Mucosa of descending colon (tissue), 3 donors: ENCODE measurements around the gene FBLN2. TPM values are rescaled to one million over a fixed set of nuclear protein-coding genes. Genes with fewer than 3 reads are reported as not detected.

Experiments
- ATAC-seq: fragments of 200-7000 bp; cut with Tn5 transposase; one replicate; pipeline ENCODE4 v1.9.1; 2020; ENCODE audit warnings: mild to moderate bottlenecking, moderate library complexity
- DNase-seq, 3 donors: peaks; one replicate each; pipeline ENCODE4 v3.0.0-alpha.2; 2020
- H3K36me3 ChIP-seq: fragments of 200-600 bp; one replicate; pipeline ENCODE4 v1.8.0; 2021; ENCODE audit warnings: low read depth, mild to moderate bottlenecking
- H3K4me1 ChIP-seq: fragments of 200-600 bp; one replicate; pipeline ENCODE4 v1.8.0; 2021; ENCODE audit warnings: low read depth, mild to moderate bottlenecking
- H3K4me3 ChIP-seq: fragments of 200-600 bp; one replicate; pipeline ENCODE4 v1.8.0; 2021; ENCODE audit warnings: mild to moderate bottlenecking
- H3K9me3 ChIP-seq: fragments of 200-600 bp; one replicate; pipeline ENCODE4 v1.8.0; 2021; ENCODE audit warnings: mild to moderate bottlenecking
- intact Hi-C, 2 donors: fragments of 100-400 bp; cut with DNase I in 1 of 2; cut with micrococcal nuclease in 1 of 2; formaldehyde crosslinking; loops; one replicate each; pipeline versions ENCODE4 v1.11.0 to v1.11.1; 2022; cut with DNase I, micrococcal nuclease
- total RNA-seq, 3 donors: library from RNA; stranded (reverse); fragmentation: NEBNext Ultra II Directional in 2 of 3; extraction: Animal tissue kit (Norgen Biotek cat#: 25700) in 2 of 3; gene quantifications; one replicate each; pipeline versions ENCODE4 v1.2.1 to v1.2.4, GENCODE V29; 2021 to 2023
- TF ChIP-seq, protein P1 (sequence below): fragments of 200-600 bp; IDR thresholded peaks from one replicate; pipeline ENCODE4 v1.8.0; 2022; ENCODE audit warnings: antibody characterized with exemption, mild to moderate bottlenecking
- donor health status: DM: no; HTN: no; CAD: no; lungs with moderate emphysema.
- donor health status: DM: no; HTN: no; CAD: no.
- donor health status: DM: no; HTN: yes; CAD: no.

The FBLN2 gene
- total RNA-seq, 3 donors from 2014 or later = 10.2 to 48.9 (median 30.5) TPM

DNA sequence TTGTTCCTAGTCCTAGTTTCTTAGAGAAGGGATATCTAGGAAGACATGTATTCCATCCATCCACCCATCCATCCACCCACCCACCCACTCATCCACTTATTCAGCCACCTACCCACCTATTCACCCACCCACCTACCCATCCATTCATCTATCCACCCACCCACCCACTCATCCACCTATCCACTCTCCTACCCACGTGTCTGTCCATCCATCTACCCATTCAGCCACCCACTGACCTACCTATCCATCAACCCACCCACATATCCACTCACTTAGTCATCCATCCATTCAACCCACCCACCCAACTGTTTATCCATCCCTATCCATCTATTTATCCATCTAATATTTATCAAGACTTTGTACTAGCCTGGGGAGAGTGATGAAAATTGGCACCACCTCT lies 120.5 kb downstream of the FBLN2 start:
- H3K4me1 ChIP-seq = no peaks in the 10 kb centered on the region
- ATAC-seq (no peak), DNase-seq (no peak)
- no peaks in the 10 kb centered on the region for H3K36me3 ChIP-seq
- H3K4me3 ChIP-seq = no peak overlapping the region
- no peaks in the 10 kb centered on the region for H3K9me3 ChIP-seq
- intact Hi-C loops = no loop called here
- TF ChIP-seq, protein P1, sequence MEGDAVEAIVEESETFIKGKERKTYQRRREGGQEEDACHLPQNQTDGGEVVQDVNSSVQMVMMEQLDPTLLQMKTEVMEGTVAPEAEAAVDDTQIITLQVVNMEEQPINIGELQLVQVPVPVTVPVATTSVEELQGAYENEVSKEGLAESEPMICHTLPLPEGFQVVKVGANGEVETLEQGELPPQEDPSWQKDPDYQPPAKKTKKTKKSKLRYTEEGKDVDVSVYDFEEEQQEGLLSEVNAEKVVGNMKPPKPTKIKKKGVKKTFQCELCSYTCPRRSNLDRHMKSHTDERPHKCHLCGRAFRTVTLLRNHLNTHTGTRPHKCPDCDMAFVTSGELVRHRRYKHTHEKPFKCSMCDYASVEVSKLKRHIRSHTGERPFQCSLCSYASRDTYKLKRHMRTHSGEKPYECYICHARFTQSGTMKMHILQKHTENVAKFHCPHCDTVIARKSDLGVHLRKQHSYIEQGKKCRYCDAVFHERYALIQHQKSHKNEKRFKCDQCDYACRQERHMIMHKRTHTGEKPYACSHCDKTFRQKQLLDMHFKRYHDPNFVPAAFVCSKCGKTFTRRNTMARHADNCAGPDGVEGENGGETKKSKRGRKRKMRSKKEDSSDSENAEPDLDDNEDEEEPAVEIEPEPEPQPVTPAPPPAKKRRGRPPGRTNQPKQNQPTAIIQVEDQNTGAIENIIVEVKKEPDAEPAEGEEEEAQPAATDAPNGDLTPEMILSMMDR = no peak

DNA sequence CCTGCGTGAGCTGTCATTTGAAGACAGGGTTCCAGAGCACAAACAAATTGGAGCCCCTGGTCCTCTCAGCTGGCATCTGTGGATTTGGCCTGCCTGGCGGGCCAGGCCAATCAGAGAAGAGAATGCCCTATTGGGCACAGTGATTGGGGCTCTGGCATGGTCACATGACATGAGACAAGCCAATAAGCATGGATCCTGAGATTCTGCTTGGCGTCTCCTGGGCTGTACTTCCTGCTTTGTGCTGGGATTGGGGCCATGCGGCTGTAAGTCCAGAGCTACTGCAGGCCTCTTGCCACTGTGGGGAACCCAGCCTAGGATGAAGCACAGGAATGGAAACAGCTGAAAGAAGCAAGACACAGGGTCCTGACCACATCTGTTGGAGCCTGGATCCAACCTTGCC lies 121.4 kb downstream of the FBLN2 start:
- Histone ChIP-seq H3K9me3 (no peaks in the 10 kb centered on the region), H3K36me3 (no peaks in the 10 kb centered on the region)
- ATAC-seq = no peak

DNA sequence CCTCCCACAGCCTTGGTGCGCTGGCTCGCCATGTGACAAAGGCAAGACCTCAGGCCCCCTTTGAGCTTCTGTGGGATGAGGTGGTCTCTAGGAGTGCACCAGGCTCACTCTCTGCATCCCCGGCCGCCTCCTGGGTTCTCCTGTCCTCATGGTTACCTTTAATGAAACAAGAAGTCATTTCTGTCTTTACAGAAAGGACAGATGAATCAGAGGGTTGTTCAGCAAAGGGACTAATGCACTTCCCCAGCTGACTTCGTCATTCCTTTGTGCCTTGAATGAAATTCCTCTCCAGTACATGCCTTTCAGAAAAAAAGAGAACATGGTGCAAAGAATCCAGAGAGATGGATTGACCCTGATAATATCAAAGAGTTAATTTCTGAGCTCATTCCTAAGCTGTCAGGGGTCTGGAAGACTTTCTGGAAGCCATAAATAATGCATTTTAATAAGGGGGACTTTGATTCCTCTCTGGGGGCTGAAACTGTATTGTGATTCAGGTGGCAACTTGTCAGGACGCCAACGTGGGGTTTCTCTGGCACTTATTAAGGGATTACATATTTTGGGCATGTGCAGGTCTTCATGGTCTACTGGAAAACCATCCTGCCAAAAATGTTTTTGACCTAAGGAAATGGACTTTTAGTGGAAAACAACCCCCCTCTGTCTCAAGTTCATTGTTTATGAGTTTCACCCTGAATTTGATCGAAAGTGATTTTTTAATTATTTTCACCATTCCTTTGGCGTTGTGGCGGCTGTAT lies 122.7 kb downstream of the FBLN2 start:
- no peak for DNase-seq
- intact Hi-C loops = no loop called here
- Histone ChIP-seq H3K4me1 (no peaks in the 10 kb centered on the region), H3K9me3 (no peaks in the 10 kb centered on the region), H3K36me3 (no peaks in the 10 kb centered on the region), H3K4me3 (no peak overlapping the region)
- TF ChIP-seq, protein P1 = no peak
- ATAC-seq = no peak

More for the DNA sequence above, 121.4 kb downstream of the FBLN2 start:
- no peak overlapping the region for H3K4me3 ChIP-seq
- TF ChIP-seq, protein P1 = no peak
- intact Hi-C loops = no loop called here
- no peaks in the 10 kb centered on the region for H3K4me1 ChIP-seq
- DNase-seq = no peak

DNA sequence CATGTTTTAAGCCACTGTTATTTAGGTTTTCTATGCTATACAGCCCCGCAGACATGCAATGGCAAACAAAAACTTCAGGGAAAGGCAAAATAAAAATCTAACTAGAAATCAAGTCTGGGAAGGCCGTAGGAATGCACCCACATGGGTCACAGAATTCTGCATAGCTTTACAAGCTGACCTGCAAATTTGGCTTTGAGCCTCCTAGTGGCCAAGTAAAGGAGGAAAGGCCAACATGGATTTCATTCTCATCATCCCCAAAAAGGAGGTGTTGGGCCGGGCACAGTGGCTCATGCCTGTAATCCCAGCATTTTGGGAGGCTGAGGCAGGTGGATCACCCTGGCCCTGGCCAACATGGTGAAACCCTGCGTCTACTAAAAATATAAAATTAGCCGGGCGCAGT lies 124.3 kb downstream of the FBLN2 start:
- no peaks in the 10 kb centered on the region for H3K36me3 ChIP-seq
- DNase-seq (no peak), ATAC-seq (no peak)
- intact Hi-C loops = no loop called here
- no peaks in the 10 kb centered on the region for H3K4me1 ChIP-seq
- no peak overlapping the region for H3K4me3 ChIP-seq
- H3K9me3 ChIP-seq = no peaks in the 10 kb centered on the region
- TF ChIP-seq, protein P1 = no peak

DNA sequence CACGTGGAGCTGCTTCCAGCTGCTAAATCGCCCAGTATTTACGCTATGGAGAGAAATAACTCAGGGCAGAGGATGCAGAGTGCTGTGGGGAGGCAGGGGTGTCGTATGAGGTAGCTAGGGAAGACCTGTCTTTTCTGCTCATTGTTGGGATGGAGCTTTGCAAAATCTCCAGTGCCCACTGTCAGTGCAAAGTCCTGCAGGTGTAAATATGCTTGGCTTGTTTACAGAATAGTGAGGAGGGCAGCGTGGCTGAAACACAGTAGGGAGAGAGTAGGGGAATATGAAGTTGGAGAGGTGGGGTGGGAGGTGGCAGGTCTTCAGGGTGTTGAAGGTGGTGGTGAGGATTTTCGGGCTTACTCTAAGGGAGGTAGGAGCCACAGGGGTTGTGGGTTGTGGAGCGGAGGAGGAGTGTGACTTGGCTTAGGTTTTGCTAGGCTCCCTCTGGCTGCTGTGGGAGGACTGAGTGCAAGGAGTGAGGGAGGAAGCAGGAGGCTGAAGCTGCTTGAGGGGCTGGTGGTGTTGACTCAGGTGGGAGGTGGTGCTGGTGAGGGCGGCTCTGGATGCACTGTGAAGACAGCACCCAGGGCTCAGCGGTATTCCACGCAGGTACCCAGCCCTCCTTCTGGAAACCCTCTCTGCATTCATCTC lies 125.7 kb downstream of the FBLN2 start:
- Histone ChIP-seq H3K36me3 (no peaks in the 10 kb centered on the region), H3K4me1 (no peaks in the 10 kb centered on the region), H3K4me3 (no peak overlapping the region), H3K9me3 (no peaks in the 10 kb centered on the region)
- intact Hi-C loops = no loop called here
- TF ChIP-seq, protein P1 = no peak
- ATAC-seq (no peak), DNase-seq (no peak)
